ENCODE data around the gene PEDS1. TPM values are rescaled to one million over a fixed set of nuclear protein-coding genes. Genes with fewer than 3 reads are reported as not detected.

The PEDS1 gene
- total RNA-seq, 1 donor from 2014 or later = 31.3 TPM

DNA sequence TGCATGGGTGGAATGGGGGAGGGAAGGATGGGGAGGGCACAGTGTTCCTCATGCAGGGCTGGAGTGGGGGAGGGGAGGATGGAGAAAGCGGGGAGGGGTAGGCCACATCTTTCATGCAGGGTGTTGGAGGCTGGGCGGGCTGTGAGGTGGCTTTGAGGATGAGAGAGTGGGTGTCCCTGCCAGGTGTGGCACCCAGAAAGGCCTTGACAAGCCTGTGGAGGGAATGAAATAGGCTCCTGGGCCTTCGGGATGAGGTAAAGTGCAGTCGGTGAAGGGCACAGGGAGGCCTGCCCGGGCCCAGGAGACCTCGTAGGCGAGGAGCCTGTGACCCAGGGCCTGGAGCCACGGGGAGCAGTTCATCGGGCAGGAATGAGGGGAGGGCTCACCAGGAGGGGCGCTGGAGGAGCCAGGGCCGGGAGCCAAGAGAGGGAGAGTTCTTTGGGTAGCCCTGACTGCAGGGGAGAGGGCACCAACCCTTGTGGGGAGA is 44.7 kb upstream of the PEDS1 start:
- DNase-seq (no peak), ATAC-seq (peak; percentile 4)
- Histone ChIP-seq H3K4me3 (no peak overlapping the region), H3K36me3 (peaks cover 16% of the 10 kb centered on the region), H3K9me3 (no peaks in the 10 kb centered on the region), H3K27ac (no peak overlapping the region), H3K27me3 (no peaks in the 10 kb centered on the region), H3K4me1 (peaks cover 21% of the 10 kb centered on the region)
- intact Hi-C loops (cut with DNase I) = no loop called here
- TF ChIP-seq, protein P1, sequence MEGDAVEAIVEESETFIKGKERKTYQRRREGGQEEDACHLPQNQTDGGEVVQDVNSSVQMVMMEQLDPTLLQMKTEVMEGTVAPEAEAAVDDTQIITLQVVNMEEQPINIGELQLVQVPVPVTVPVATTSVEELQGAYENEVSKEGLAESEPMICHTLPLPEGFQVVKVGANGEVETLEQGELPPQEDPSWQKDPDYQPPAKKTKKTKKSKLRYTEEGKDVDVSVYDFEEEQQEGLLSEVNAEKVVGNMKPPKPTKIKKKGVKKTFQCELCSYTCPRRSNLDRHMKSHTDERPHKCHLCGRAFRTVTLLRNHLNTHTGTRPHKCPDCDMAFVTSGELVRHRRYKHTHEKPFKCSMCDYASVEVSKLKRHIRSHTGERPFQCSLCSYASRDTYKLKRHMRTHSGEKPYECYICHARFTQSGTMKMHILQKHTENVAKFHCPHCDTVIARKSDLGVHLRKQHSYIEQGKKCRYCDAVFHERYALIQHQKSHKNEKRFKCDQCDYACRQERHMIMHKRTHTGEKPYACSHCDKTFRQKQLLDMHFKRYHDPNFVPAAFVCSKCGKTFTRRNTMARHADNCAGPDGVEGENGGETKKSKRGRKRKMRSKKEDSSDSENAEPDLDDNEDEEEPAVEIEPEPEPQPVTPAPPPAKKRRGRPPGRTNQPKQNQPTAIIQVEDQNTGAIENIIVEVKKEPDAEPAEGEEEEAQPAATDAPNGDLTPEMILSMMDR (IDR thresholded peaks at IDR 0.05) = no peak

- H3K36me3 ChIP-seq = peaks cover 22% of the 10 kb centered on the region
- peaks cover 22% of the 10 kb centered on the region for H3K4me1 ChIP-seq
- H3K27me3 ChIP-seq = no peaks in the 10 kb centered on the region
- no peaks in the 10 kb centered on the region for H3K9me3 ChIP-seq
- TF ChIP-seq, protein P1 (IDR thresholded peaks at IDR 0.05) = no peak
- no peak overlapping the region for H3K27ac ChIP-seq
- DNase-seq (no peak), ATAC-seq (no peak)
- no peak overlapping the region for H3K4me3 ChIP-seq
- intact Hi-C loops (cut with DNase I) = no loop called here
Observed at GRCh38 chr20:50197463-50198179, 44.1 kb upstream of the PEDS1 start.

GRCh38 chr20:50196896-50197295 is 43.4 kb upstream of the PEDS1 start:
- no peak overlapping the region for H3K4me3 ChIP-seq
- DNase-seq (no peak), ATAC-seq (no peak)
- H3K4me1 ChIP-seq = peaks cover 22% of the 10 kb centered on the region
- H3K36me3 ChIP-seq = peaks cover 22% of the 10 kb centered on the region
- TF ChIP-seq, protein P1 (IDR thresholded peaks at IDR 0.05) = no peak
- H3K9me3 ChIP-seq = no peaks in the 10 kb centered on the region
- H3K27ac ChIP-seq = no peak overlapping the region
- intact Hi-C loops (cut with DNase I) = no loop called here
- H3K27me3 ChIP-seq = no peaks in the 10 kb centered on the region

DNA sequence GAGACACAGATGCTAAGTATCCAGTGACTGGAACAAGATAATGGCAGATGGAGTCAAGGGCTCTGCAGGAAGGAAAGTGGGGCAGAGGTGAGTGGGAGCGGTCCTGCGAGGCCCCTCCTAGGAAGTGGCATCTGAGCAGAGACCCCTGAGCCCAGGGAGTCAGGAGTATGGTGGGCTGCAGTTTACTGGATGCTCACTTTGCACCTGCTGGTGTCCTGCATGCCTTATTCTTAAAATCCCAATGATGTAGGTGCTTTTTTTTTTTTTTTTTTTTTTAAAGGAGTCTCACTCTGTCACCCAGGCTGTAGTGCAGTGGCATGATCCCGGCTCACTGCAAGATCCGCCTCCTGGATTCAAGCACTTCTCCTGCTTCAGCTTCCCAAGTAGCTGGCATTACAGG is 42.7 kb upstream of the PEDS1 start:
- no peak overlapping the region for H3K27ac ChIP-seq

GRCh38 chr20:50195524-50196120 is 42.1 kb upstream of the PEDS1 start:
- TF ChIP-seq, protein P1 (IDR thresholded peaks at IDR 0.05) = no peak
- intact Hi-C loops (cut with DNase I) = no loop called here
- peaks cover 22% of the 10 kb centered on the region for H3K36me3 ChIP-seq
- no peak for DNase-seq
- H3K9me3 ChIP-seq = no peaks in the 10 kb centered on the region
- ATAC-seq = no peak
- H3K4me3 ChIP-seq = peak overlapping the region; percentile 87
- peak overlapping the region; percentile 99 for H3K27ac ChIP-seq
- H3K4me1 ChIP-seq = peaks cover 22% of the 10 kb centered on the region
- H3K27me3 ChIP-seq = no peaks in the 10 kb centered on the region

More for the DNA sequence above, 42.7 kb upstream of the PEDS1 start:
- H3K36me3 ChIP-seq = peaks cover 22% of the 10 kb centered on the region
- ATAC-seq (no peak), DNase-seq (no peak)
- TF ChIP-seq, protein P1 (IDR thresholded peaks at IDR 0.05) = no peak
- H3K4me3 ChIP-seq = no peak overlapping the region
- intact Hi-C loops (cut with DNase I) = no loop called here
- H3K27me3 ChIP-seq = no peaks in the 10 kb centered on the region
- no peaks in the 10 kb centered on the region for H3K9me3 ChIP-seq
- H3K4me1 ChIP-seq = peaks cover 22% of the 10 kb centered on the region

Measured in upper lobe of right lung (tissue), 1 donor.